WTC11 (cell line): ENCODE measurements around the gene HAP1. TPM values are rescaled to one million over a fixed set of nuclear protein-coding genes. Genes with fewer than 3 reads are reported as not detected.

Source experiments
- ATAC-seq: fragments of 200-7000 bp; cut with Tn5 transposase; 2 replicates; pipeline ENCODE4 v1.10.0; 2021; ENCODE audit warnings: mild to moderate bottlenecking, moderate library complexity
- CTCF ChIA-PET: fragments of 300-600 bp; sonication (Branson Sonifier 250); formaldehyde crosslinking; loops from one replicate; lab custom pipeline; 2021; ENCODE audit warnings: antibody characterized with exemption; lab: Charles Lee
- POLR2A ChIA-PET: fragments of 350-600 bp; sonication (Branson Sonifier 250); formaldehyde crosslinking; loops from one replicate; lab custom pipeline; 2021; ENCODE audit warnings: antibody characterized with exemption; lab: Charles Lee
- DNase-seq: peaks from one replicate; pipeline ENCODE4 v3.0.0; 2021; ENCODE audit warnings: low spot score
- H3K27ac Mint-ChIP-seq: 2 replicates; pipeline ENCODE4 v1.8.0; 2021; ENCODE audit warnings: mixed read lengths
- H3K27me3 Mint-ChIP-seq: 2 replicates; pipeline ENCODE4 v1.8.0; 2021; ENCODE audit warnings: low read depth, mild to moderate bottlenecking, moderate library complexity, mixed read lengths
- H3K36me3 Mint-ChIP-seq: 2 replicates; pipeline ENCODE4 v1.8.0; 2021; ENCODE audit warnings: mixed read lengths
- H3K4me1 Mint-ChIP-seq: 2 replicates; pipeline ENCODE4 v1.8.0; 2022; ENCODE audit warnings: mixed read lengths
- H3K4me3 Mint-ChIP-seq: 2 replicates; pipeline ENCODE4 v1.8.0; 2021; ENCODE audit warnings: mild to moderate bottlenecking, moderate library complexity, mixed read lengths
- H3K9me3 Mint-ChIP-seq: 2 replicates; pipeline ENCODE4 v1.8.0; 2021; ENCODE audit warnings: mixed read lengths
- AFF4 ChIP-seq: sonication (generic); formaldehyde crosslinking; IDR thresholded peaks from 2 replicates; pipeline ENCODE4 v1.8.1; 2023; ENCODE audit warnings: mild to moderate bottlenecking, missing genetic modification reagents, borderline replicate concordance
- ARID4B ChIP-seq: sonication (generic); formaldehyde crosslinking; IDR thresholded peaks from 2 replicates; pipeline ENCODE4 v1.8.0; 2023; ENCODE audit warnings: missing genetic modification reagents, mild to moderate bottlenecking, borderline replicate concordance
- ATF2 ChIP-seq: sonication (generic); formaldehyde crosslinking; IDR thresholded peaks from 2 replicates; pipeline ENCODE4 v1.8.1; 2022; ENCODE audit warnings: low read depth, missing genetic modification reagents, borderline replicate concordance
- ATF6 ChIP-seq: sonication (generic); formaldehyde crosslinking; IDR thresholded peaks from 2 replicates; pipeline ENCODE4 v1.8.1; 2023; ENCODE audit warnings: mild to moderate bottlenecking, missing genetic modification reagents
- ELF4 ChIP-seq: sonication (generic); formaldehyde crosslinking; IDR thresholded peaks from 2 replicates; pipeline ENCODE4 v1.8.1; 2022; ENCODE audit warnings: low read depth, mild to moderate bottlenecking, moderate library complexity, missing genetic modification reagents
- ESRRA ChIP-seq: sonication (generic); formaldehyde crosslinking; IDR thresholded peaks from 2 replicates; pipeline ENCODE4 v1.8.1; 2022; ENCODE audit warnings: mild to moderate bottlenecking, missing genetic modification reagents, borderline replicate concordance
- ETV6 ChIP-seq: sonication (generic); formaldehyde crosslinking; IDR thresholded peaks from 2 replicates; pipeline ENCODE4 v1.8.1; 2022; ENCODE audit warnings: mild to moderate bottlenecking, missing genetic modification reagents
- IRF1 ChIP-seq: sonication (generic); formaldehyde crosslinking; IDR thresholded peaks from 2 replicates; pipeline ENCODE4 v1.8.0; 2023; ENCODE audit warnings: missing genetic modification reagents
- SP1 ChIP-seq: sonication (generic); formaldehyde crosslinking; conservative IDR thresholded peaks from 2 replicates; pipeline ENCODE4 v1.8.1; 2022; ENCODE audit warnings: missing genetic modification reagents
- STAT6 ChIP-seq: sonication (generic); formaldehyde crosslinking; conservative IDR thresholded peaks from 2 replicates; pipeline ENCODE4 v1.8.1; 2023; ENCODE audit warnings: mild to moderate bottlenecking, low read depth, missing genetic modification reagents, moderate library complexity
- TEAD1 ChIP-seq: sonication (generic); formaldehyde crosslinking; IDR thresholded peaks from 2 replicates; pipeline ENCODE4 v1.8.0; 2022; ENCODE audit warnings: mild to moderate bottlenecking, missing genetic modification reagents
- TP53 ChIP-seq: sonication (generic); formaldehyde crosslinking; IDR thresholded peaks from 2 replicates; pipeline ENCODE4 v1.8.1; 2023; ENCODE audit warnings: mild to moderate bottlenecking, missing genetic modification reagents
- ZNF232 ChIP-seq: sonication (generic); formaldehyde crosslinking; IDR thresholded peaks from 2 replicates; pipeline ENCODE4 v1.8.0; 2022; ENCODE audit warnings: mild to moderate bottlenecking, missing genetic modification reagents
- ZNF263 ChIP-seq: sonication (generic); formaldehyde crosslinking; IDR thresholded peaks from 2 replicates; pipeline ENCODE4 v1.8.1; 2022; ENCODE audit warnings: low read depth, mild to moderate bottlenecking, moderate library complexity, missing genetic modification reagents
- ZNF281 ChIP-seq: sonication (generic); formaldehyde crosslinking; IDR thresholded peaks from 2 replicates; pipeline ENCODE4 v1.8.0; 2023; ENCODE audit warnings: mild to moderate bottlenecking, missing genetic modification reagents
- ZNF317 ChIP-seq: sonication (generic); formaldehyde crosslinking; IDR thresholded peaks from 2 replicates; pipeline ENCODE4 v1.8.1; 2023; ENCODE audit warnings: low read depth, mild to moderate bottlenecking, moderate library complexity, missing genetic modification reagents, borderline replicate concordance
- ZNF423 ChIP-seq: fragments of 250-450 bp; sonication (Bioruptor Pico); IDR thresholded peaks from 2 replicates; pipeline ENCODE4 v2.1.2; 2022; ENCODE audit warnings: mild to moderate bottlenecking, moderate library complexity
- total RNA-seq: library from RNA; stranded (reverse); gene quantifications from 3 replicates; pipeline ENCODE4 v1.2.3, GENCODE V29; 2021

HAP1 gene
- total RNA-seq, 1 experiment from 2014 or later = 4.4 TPM

- peaks cover 64% of the 10 kb centered on the region for H3K27me3 Mint-ChIP-seq
- no peaks in the 10 kb centered on the region for H3K9me3 Mint-ChIP-seq
- CTCF ChIA-PET = interaction anchor here (1.2 to 2.8 kb wide), 3 partner anchors 36 to 228 kb away, joined by 3 to 8 read pairs (median 7); partner anchors contain the start of gene JUP
- H3K4me3 Mint-ChIP-seq = no peak overlapping the region
- no peak overlapping the region for H3K27ac Mint-ChIP-seq
- DNase-seq = no peak
- no peaks in the 10 kb centered on the region for H3K36me3 Mint-ChIP-seq
- peaks cover 7% of the 10 kb centered on the region; the same call in 1 of the 2 replicates for H3K4me1 Mint-ChIP-seq
- ATAC-seq = no peak
- POLR2A ChIA-PET = interaction anchor here (3.4 kb wide), 1 partner anchor 54 kb away, joined by 15 read pairs; the partner anchor contains the start of gene JUP
- TF ChIP-seq ZNF263 = no peak
- no peak for TF ChIP-seq ARID4B
- no peak for TF ChIP-seq ETV6
- no peak for TF ChIP-seq ELF4 (CRISPR knock-in tag)
- no peak for TF ChIP-seq TEAD1 (CRISPR knock-in tag)
- no peak for TF ChIP-seq ATF6 (CRISPR knock-in tag)
- no peak for TF ChIP-seq ZNF281
- no peak for TF ChIP-seq STAT6 (CRISPR knock-in tag)
- no peak for TF ChIP-seq ZNF232 (CRISPR knock-in tag)
- TF ChIP-seq IRF1 (CRISPR knock-in tag) = no peak
- TF ChIP-seq SP1 (CRISPR knock-in tag) = no peak
- no peak for TF ChIP-seq ZNF317 (CRISPR knock-in tag)
- TF ChIP-seq TP53 = no peak
- TF ChIP-seq AFF4 = no peak
- no peak for TF ChIP-seq ESRRA (CRISPR knock-in tag)
- TF ChIP-seq ZNF423 (CRISPR knock-in tag) = no peak
- TF ChIP-seq ATF2 (CRISPR knock-in tag) = no peak
Measured at GRCh38 chr17:41731836-41732235, 2.6 kb downstream of the HAP1 start.
